ENCODE measurements around the gene INO80. TPM values are rescaled to one million over a fixed set of nuclear protein-coding genes. Genes with fewer than 3 reads are reported as not detected.

INO80 gene
- total RNA-seq, 1 experiment from 2014 or later = 15.3 TPM

- Mint-ChIP-seq H3K9me3 (ENCODE audit: low read depth, unreplicated experiment) (no peaks in the 10 kb centered on the region), H3K27me3 (ENCODE audit: unreplicated experiment) (no peaks in the 10 kb centered on the region), H3K27ac (ENCODE audit: unreplicated experiment) (no peak overlapping the region), H3K4me1 (ENCODE audit: low read depth, unreplicated experiment) (no peaks in the 10 kb centered on the region), H3K36me3 (ENCODE audit: insufficient read depth, unreplicated experiment) (peaks cover 4% of the 10 kb centered on the region), H3K4me3 (ENCODE audit: low read depth, unreplicated experiment) (no peak overlapping the region)
- intact Hi-C loops (cut with micrococcal nuclease; ENCODE audit: unreplicated experiment) = no loop called here
- TF ChIP-seq CTCF (IDR thresholded peaks at IDR 0.05; ENCODE audit: unreplicated experiment) = no peak
- no peak for DNase-seq
- no TSS peak for BruUV-seq (replicated peaks)
- CTCF ChIA-PET = interaction anchor here (0.6 to 1.0 kb wide), 2 partner anchors 173 to 231 kb away, joined by 3 read pairs; no protein-coding TSS in a partner anchor
Measured at GRCh38 chr15:41011055-41011815, 104.8 kb downstream of the INO80 start.

GRCh38 chr15:41010345-41010744, 105.7 kb downstream of the INO80 start:
- Mint-ChIP-seq H3K36me3 (ENCODE audit: insufficient read depth, unreplicated experiment) (peaks cover 4% of the 10 kb centered on the region), H3K4me3 (ENCODE audit: low read depth, unreplicated experiment) (no peak overlapping the region), H3K9me3 (ENCODE audit: low read depth, unreplicated experiment) (no peaks in the 10 kb centered on the region), H3K4me1 (ENCODE audit: low read depth, unreplicated experiment) (no peaks in the 10 kb centered on the region), H3K27ac (ENCODE audit: unreplicated experiment) (no peak overlapping the region), H3K27me3 (ENCODE audit: unreplicated experiment) (no peaks in the 10 kb centered on the region)
- no TSS peak for BruUV-seq (replicated peaks)
- CTCF ChIA-PET = no interaction called here
- intact Hi-C loops (cut with micrococcal nuclease; ENCODE audit: unreplicated experiment) = no loop called here
- TF ChIP-seq CTCF (IDR thresholded peaks at IDR 0.05; ENCODE audit: unreplicated experiment) = no peak
- DNase-seq = no peak

- H3K9me3 Mint-ChIP-seq (ENCODE audit: low read depth, unreplicated experiment) = no peaks in the 10 kb centered on the region
- H3K27ac Mint-ChIP-seq (ENCODE audit: unreplicated experiment) = no peak overlapping the region
- no peaks in the 10 kb centered on the region for H3K27me3 Mint-ChIP-seq (ENCODE audit: unreplicated experiment)
- CTCF ChIA-PET = no interaction called here
- H3K4me1 Mint-ChIP-seq (ENCODE audit: low read depth, unreplicated experiment) = no peaks in the 10 kb centered on the region
- DNase-seq = no peak
- TF ChIP-seq CTCF (IDR thresholded peaks at IDR 0.05; ENCODE audit: unreplicated experiment) = no peak
- intact Hi-C loops (cut with micrococcal nuclease; ENCODE audit: unreplicated experiment) = no loop called here
- BruUV-seq (replicated peaks) = no TSS peak
- no peak overlapping the region for H3K4me3 Mint-ChIP-seq (ENCODE audit: low read depth, unreplicated experiment)
- peaks cover 4% of the 10 kb centered on the region for H3K36me3 Mint-ChIP-seq (ENCODE audit: insufficient read depth, unreplicated experiment)
Measured at GRCh38 chr15:41006479-41006878, 109.6 kb downstream of the INO80 start.

GRCh38 chr15:41004490-41004889, 111.6 kb downstream of the INO80 start:
- CTCF ChIA-PET = no interaction called here
- no peaks in the 10 kb centered on the region for H3K4me1 Mint-ChIP-seq (ENCODE audit: low read depth, unreplicated experiment)
- no peak for TF ChIP-seq CTCF (IDR thresholded peaks at IDR 0.05; ENCODE audit: unreplicated experiment)
- H3K9me3 Mint-ChIP-seq (ENCODE audit: low read depth, unreplicated experiment) = no peaks in the 10 kb centered on the region
- no peak overlapping the region for H3K27ac Mint-ChIP-seq (ENCODE audit: unreplicated experiment)
- no peak for DNase-seq
- no TSS peak for BruUV-seq (replicated peaks)
- H3K27me3 Mint-ChIP-seq (ENCODE audit: unreplicated experiment) = no peaks in the 10 kb centered on the region
- no peak overlapping the region for H3K4me3 Mint-ChIP-seq (ENCODE audit: low read depth, unreplicated experiment)
- peaks cover 4% of the 10 kb centered on the region for H3K36me3 Mint-ChIP-seq (ENCODE audit: insufficient read depth, unreplicated experiment)
- intact Hi-C loops (cut with micrococcal nuclease; ENCODE audit: unreplicated experiment) = no loop called here
